Measurements from ENCODE around the gene CYP2A6.

Gene CYP2A6

GRCh38 chr19:40801426-40802299, 48.6 kb downstream of the CYP2A6 start:
- no peak for DNase-seq

GRCh38 chr19:40800997-40801377, 49.3 kb downstream of the CYP2A6 start:
- no peak for DNase-seq

GRCh38 chr19:40800339-40800996, 49.8 kb downstream of the CYP2A6 start:
- no peak for DNase-seq

GRCh38 chr19:40799558-40800338, 50.5 kb downstream of the CYP2A6 start:
- no peak for DNase-seq

- DNase-seq, result peak; percentile 93
Observed at GRCh38 chr19:40798683-40799557, 51.3 kb downstream of the CYP2A6 start, which contains the start of gene EGLN2. TSS of gene EGLN2 (plus strand) at chr19:40799191. CDS start at chr19:40800573, 1,382 bp downstream.

GRCh38 chr19:40797963-40798682, 52.1 kb downstream of the CYP2A6 start:
- no peak for DNase-seq

GRCh38 chr19:40797166-40797962, 52.9 kb downstream of the CYP2A6 start:
- DNase-seq, result no peak
